GM12878 (cell line): Measurements from ENCODE around the gene ANKIB1. TPM values are rescaled to one million over a fixed set of nuclear protein-coding genes. Genes with fewer than 3 reads are reported as not detected.

Experiments
- CHD1 ChIP-seq: IDR thresholded peaks from 2 replicates; pipeline ENCODE4 v1.6.1; 2012; ENCODE audit warnings: low read depth, low read length, improper control_type of control experiment
- CHD4 ChIP-seq: fragments of 200-600 bp; sonication (generic); IDR thresholded peaks from 2 replicates; pipeline ENCODE4 v1.6.1; 2016; ENCODE audit warnings: mild to moderate bottlenecking
- HDGF ChIP-seq: fragments of 450-650 bp; IDR thresholded peaks from 2 replicates; pipeline ENCODE4 v1.6.1; 2016; ENCODE audit warnings: antibody characterized with exemption
- KAT2A ChIP-seq: conservative IDR thresholded peaks from 2 replicates; pipeline ENCODE4 v1.6.1; 2011; ENCODE audit warnings: low read depth, low read length; ENCODE audit not compliant: control insufficient read depth
- LARP7 ChIP-seq: fragments of 450-650 bp; IDR thresholded peaks from 2 replicates; pipeline ENCODE4 v1.6.1; 2017; ENCODE audit warnings: mild to moderate bottlenecking
- MTA3 ChIP-seq: IDR thresholded peaks from 2 replicates; pipeline ENCODE4 v1.6.1; 2012; ENCODE audit warnings: low read length, inconsistent platforms, borderline replicate concordance
- MXI1 ChIP-seq: fragments of 150-350 bp; IDR thresholded peaks from 2 replicates; pipeline ENCODE4 v1.6.1; 2011; ENCODE audit warnings: low read depth, mild to moderate bottlenecking, inconsistent platforms, low read length, improper control_type of control experiment
- MYC ChIP-seq: IDR thresholded peaks from 2 replicates; pipeline ENCODE4 v1.6.1; 2011; ENCODE audit warnings: mild to moderate bottlenecking, low read length, moderate library complexity, inconsistent platforms; ENCODE audit not compliant: insufficient read depth, insufficient replicate concordance, insufficient read length, severe bottlenecking
- NFIC ChIP-seq: IDR thresholded peaks from 2 replicates; pipeline ENCODE4 v1.6.1; 2012; ENCODE audit warnings: low read depth, mild to moderate bottlenecking, inconsistent platforms, low read length, moderate library complexity
- NR2C2 ChIP-seq: IDR thresholded peaks from 2 replicates; pipeline ENCODE4 v1.6.1; 2011; ENCODE audit warnings: borderline replicate concordance, low read depth; ENCODE audit not compliant: control insufficient read depth, insufficient read length
- PAX5 ChIP-seq: IDR thresholded peaks from 2 replicates; pipeline ENCODE4 v1.6.1; 2011; ENCODE audit warnings: low read depth, low read length, borderline replicate concordance
- RFX5 ChIP-seq: IDR thresholded peaks from 2 replicates; pipeline ENCODE4 v1.6.1; 2011; ENCODE audit warnings: low read depth, low read length, improper control_type of control experiment
- polyA plus RNA-seq, 11 experiments: library from polyadenylated mRNA; depleted of rRNA in 4 of 11; unstranded in 6 of 11; stranded (reverse) in 5 of 11; fragments of >200 nt; fragmentation: Nextera tagmentation in 4 of 11; fragmentation: Illumina TruSeq in 1 of 11; extraction: Ambion mirVana in 4 of 11; extraction: Trizol in 1 of 11; gene quantifications; 1 replicate in 1 of 11; 2 replicates in 10 of 11; pipeline versions ENCODE4 v1.2.1 to v1.2.3, GENCODE V29; 2011 to 2016; ENCODE audit warnings: inconsistent platforms in 2 of 11, missing spikeins in 2 of 11, low read depth in 1 of 11
- total RNA-seq, 4 experiments: library from RNA; depleted of rRNA in 3 of 4; stranded (reverse); fragments of >200 nt in 3 of 4; fragmentation: Illumina TruSeq in 1 of 4; extraction: Trizol in 1 of 4; gene quantifications; 2 replicates each; pipeline versions ENCODE4 v1.2.1 to v1.2.3, GENCODE V29; 2013 to 2021
- TF ChIP-seq, protein P1 (sequence below): fragments of 450-650 bp; formaldehyde crosslinking; IDR thresholded peaks from 2 replicates; pipeline ENCODE4 v1.4.0; 2022; ENCODE audit warnings: mild to moderate bottlenecking, moderate library complexity
- TF ChIP-seq, protein P2 (sequence below): fragments of 450-650 bp; IDR thresholded peaks from 2 replicates; pipeline ENCODE4 v1.6.1; 2016; ENCODE audit warnings: mild to moderate bottlenecking
- TF ChIP-seq, protein P3 (sequence below): fragments of 450-650 bp; IDR thresholded peaks from 2 replicates; pipeline ENCODE4 v1.6.1; 2016; ENCODE audit warnings: mild to moderate bottlenecking
- TF ChIP-seq, protein P4 (sequence below): fragments of 450-650 bp; IDR thresholded peaks from 2 replicates; pipeline ENCODE4 v1.6.1; 2017; ENCODE audit warnings: low read depth, mild to moderate bottlenecking, moderate library complexity
- TF ChIP-seq, protein P5 (sequence below): IDR thresholded peaks from 2 replicates; pipeline ENCODE4 v1.6.1; 2012; ENCODE audit warnings: low read depth, low read length, improper control_type of control experiment

Gene ANKIB1
- total and polyA plus RNA-seq, 10 of the 15 experiments (the other 5 are each of a cell fraction or from before 2014, with no cell fraction given), result 9.0 to 54.0 (median 21.9) TPM

DNA sequence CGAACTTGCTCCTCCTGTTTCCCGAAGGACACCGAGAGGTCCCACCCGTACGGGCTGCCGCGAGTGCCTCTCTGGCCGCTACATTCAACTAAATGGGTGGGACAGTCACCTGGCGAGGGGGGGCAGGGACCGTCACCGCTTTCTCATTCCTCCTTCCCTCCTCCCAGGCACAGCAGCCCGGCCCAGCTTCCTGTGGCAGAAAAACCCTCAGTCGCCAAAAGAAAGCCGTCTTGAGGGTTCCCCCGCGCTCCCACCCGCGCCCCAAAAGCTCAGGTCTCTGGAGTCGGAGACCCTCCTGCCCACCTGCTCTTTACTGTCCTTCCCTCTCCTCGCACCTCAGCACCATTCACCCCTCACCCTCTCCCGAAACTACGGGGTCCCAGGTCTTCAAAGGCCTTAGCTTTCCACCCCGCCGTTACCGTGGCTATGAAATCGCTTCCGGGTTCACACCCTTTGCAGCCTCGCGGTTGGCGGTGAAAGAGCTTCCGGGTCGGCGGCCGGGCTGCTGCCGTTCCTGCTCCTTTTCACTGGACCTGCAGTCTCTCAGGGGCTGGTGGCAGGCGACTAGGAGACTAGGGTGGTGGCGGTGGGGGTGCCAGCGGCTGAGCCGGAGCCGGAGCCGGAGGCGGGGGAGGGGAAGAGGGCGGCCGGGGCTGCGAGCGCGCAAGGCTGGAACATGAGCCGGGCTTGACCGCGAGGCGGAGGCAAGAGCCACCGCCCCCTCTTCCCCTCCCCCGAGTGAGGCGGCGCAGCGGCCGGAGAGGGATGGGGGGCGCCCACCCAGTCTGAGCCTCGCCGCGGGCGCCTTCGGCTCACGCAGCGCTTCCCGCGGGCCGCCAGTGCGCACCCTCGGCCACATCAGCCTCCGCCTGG, at the start of gene ANKIB1, which contains the start of gene KRIT1 (continued):
- TF ChIP-seq, protein P1, sequence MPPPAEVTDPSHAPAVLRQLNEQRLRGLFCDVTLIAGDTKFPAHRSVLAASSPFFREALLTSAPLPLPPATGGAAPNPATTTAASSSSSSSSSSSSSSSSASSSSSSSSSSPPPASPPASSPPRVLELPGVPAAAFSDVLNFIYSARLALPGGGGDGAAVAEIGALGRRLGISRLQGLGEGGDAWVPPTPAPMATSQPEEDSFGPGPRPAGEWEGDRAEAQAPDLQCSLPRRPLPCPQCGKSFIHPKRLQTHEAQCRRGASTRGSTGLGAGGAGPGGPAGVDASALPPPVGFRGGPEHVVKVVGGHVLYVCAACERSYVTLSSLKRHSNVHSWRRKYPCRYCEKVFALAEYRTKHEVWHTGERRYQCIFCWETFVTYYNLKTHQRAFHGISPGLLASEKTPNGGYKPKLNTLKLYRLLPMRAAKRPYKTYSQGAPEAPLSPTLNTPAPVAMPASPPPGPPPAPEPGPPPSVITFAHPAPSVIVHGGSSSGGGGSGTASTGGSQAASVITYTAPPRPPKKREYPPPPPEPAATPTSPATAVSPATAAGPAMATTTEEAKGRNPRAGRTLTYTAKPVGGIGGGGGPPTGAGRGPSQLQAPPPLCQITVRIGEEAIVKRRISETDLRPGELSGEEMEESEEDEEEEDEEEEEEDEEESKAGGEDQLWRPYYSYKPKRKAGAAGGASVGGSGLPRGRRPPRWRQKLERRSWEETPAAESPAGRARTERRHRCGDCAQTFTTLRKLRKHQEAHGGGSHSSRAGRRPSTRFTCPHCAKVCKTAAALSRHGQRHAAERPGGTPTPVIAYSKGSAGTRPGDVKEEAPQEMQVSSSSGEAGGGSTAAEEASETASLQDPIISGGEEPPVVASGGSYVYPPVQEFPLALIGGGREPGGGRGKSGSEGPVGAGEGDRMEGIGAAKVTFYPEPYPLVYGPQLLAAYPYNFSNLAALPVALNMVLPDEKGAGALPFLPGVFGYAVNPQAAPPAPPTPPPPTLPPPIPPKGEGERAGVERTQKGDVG (CRISPR knock-in tag), result no peak
- TF ChIP-seq HDGF (peak; percentile 91), CHD4 (no peak), LARP7 (no peak), RFX5 (no peak), PAX5 (no peak), MTA3 (no peak), MXI1 (peak; percentile 65; the same call in 1 of the 2 replicates), NFIC (no peak), CHD1 (no peak), KAT2A (no peak), MYC (no peak), NR2C2 (peak; percentile 83)
- TF ChIP-seq, protein P2, sequence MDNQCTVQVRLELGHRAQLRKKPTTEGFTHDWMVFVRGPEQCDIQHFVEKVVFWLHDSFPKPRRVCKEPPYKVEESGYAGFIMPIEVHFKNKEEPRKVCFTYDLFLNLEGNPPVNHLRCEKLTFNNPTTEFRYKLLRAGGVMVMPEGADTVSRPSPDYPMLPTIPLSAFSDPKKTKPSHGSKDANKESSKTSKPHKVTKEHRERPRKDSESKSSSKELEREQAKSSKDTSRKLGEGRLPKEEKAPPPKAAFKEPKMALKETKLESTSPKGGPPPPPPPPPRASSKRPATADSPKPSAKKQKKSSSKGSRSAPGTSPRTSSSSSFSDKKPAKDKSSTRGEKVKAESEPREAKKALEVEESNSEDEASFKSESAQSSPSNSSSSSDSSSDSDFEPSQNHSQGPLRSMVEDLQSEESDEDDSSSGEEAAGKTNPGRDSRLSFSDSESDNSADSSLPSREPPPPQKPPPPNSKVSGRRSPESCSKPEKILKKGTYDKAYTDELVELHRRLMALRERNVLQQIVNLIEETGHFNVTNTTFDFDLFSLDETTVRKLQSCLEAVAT, result peak; percentile 90
- TF ChIP-seq, protein P3, sequence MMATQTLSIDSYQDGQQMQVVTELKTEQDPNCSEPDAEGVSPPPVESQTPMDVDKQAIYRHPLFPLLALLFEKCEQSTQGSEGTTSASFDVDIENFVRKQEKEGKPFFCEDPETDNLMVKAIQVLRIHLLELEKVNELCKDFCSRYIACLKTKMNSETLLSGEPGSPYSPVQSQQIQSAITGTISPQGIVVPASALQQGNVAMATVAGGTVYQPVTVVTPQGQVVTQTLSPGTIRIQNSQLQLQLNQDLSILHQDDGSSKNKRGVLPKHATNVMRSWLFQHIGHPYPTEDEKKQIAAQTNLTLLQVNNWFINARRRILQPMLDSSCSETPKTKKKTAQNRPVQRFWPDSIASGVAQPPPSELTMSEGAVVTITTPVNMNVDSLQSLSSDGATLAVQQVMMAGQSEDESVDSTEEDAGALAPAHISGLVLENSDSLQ, result 0 out of 2 replicates have a peak, but pooled peaks have one; percentile 19
- TF ChIP-seq, protein P4, sequence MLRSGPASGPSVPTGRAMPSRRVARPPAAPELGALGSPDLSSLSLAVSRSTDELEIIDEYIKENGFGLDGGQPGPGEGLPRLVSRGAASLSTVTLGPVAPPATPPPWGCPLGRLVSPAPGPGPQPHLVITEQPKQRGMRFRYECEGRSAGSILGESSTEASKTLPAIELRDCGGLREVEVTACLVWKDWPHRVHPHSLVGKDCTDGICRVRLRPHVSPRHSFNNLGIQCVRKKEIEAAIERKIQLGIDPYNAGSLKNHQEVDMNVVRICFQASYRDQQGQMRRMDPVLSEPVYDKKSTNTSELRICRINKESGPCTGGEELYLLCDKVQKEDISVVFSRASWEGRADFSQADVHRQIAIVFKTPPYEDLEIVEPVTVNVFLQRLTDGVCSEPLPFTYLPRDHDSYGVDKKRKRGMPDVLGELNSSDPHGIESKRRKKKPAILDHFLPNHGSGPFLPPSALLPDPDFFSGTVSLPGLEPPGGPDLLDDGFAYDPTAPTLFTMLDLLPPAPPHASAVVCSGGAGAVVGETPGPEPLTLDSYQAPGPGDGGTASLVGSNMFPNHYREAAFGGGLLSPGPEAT, result peak; percentile 80; the same call in 1 of the 2 replicates
- TF ChIP-seq, protein P5, sequence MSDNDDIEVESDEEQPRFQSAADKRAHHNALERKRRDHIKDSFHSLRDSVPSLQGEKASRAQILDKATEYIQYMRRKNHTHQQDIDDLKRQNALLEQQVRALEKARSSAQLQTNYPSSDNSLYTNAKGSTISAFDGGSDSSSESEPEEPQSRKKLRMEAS, result peak; percentile 55; the same call in 1 of the 2 replicates
